ENCODE measurements around the gene ACACA.
A peak's percentile ranks its signal among the peaks of the same experiment; 100 is the strongest.
"Not testable (repeated sequence)": the region's sequence is repeated elsewhere in the genome, so short reads cannot be mapped to it uniquely, and the experiment has no call there.

The ACACA gene

GRCh38 chr17:37158290-37158689, 248.3 kb downstream of the ACACA start:
- H3K4me3 ChIP-seq (ENCODE audit: low read depth, low read length), result no peak overlapping the region
- DNase-seq (ENCODE audit: low read depth), result no peak
- TF ChIP-seq CTCF (IDR thresholded peaks at IDR 0.05; ENCODE audit: insufficient read depth, low read depth, low read length, missing control alignments), result no peak

- DNase-seq (ENCODE audit: low read depth), result no peak
- TF ChIP-seq CTCF (IDR thresholded peaks at IDR 0.05; ENCODE audit: insufficient read depth, low read depth, low read length, missing control alignments), result no peak
- H3K4me3 ChIP-seq (ENCODE audit: low read depth, low read length), result no peak overlapping the region
These were observed 258.5 kb downstream of the ACACA start for GRCh38 chr17:37148156-37148555.

- DNase-seq (ENCODE audit: low read depth), result peak; percentile 41
- no peak for TF ChIP-seq CTCF (IDR thresholded peaks at IDR 0.05; ENCODE audit: insufficient read depth, low read depth, low read length, missing control alignments)
- H3K4me3 ChIP-seq (ENCODE audit: low read depth, low read length), result no peak overlapping the region
These were observed 259.3 kb downstream of the ACACA start for GRCh38 chr17:37147301-37147812.

GRCh38 chr17:37146086-37147064, 260.3 kb downstream of the ACACA start:
- H3K4me3 ChIP-seq (ENCODE audit: low read depth, low read length), result no peak overlapping the region
- DNase-seq (ENCODE audit: low read depth), result no peak
- no peak for TF ChIP-seq CTCF (IDR thresholded peaks at IDR 0.05; ENCODE audit: insufficient read depth, low read depth, low read length, missing control alignments)

GRCh38 chr17:37144075-37144701, 262.4 kb downstream of the ACACA start:
- no peak for TF ChIP-seq CTCF (IDR thresholded peaks at IDR 0.05; ENCODE audit: insufficient read depth, low read depth, low read length, missing control alignments)
- no peak overlapping the region for H3K4me3 ChIP-seq (ENCODE audit: low read depth, low read length)
- no peak for DNase-seq (ENCODE audit: low read depth)

GRCh38 chr17:37143558-37143957, 263.1 kb downstream of the ACACA start:
- DNase-seq (ENCODE audit: low read depth); H3K4me3 ChIP-seq (ENCODE audit: low read depth, low read length): not testable (repeated sequence)

GRCh38 chr17:37142294-37142896, 264.2 kb downstream of the ACACA start:
- no peak overlapping the region for H3K4me3 ChIP-seq (ENCODE audit: low read depth, low read length)
- no peak for DNase-seq (ENCODE audit: low read depth)

More at GRCh38 chr17:37142294-37142896, 264.2 kb downstream of the ACACA start:
- TF ChIP-seq CTCF (IDR thresholded peaks at IDR 0.05; ENCODE audit: insufficient read depth, low read depth, low read length, missing control alignments), result no peak
